Measurements from ENCODE around the gene ZNF417.

- TF ChIP-seq RAD21 (IDR thresholded peaks at IDR 0.05; ENCODE audit: low read length) (no peak), POLR2A (IDR thresholded peaks at IDR 0.05; ENCODE audit: low read depth, low read length) (no peak)
These were observed 29.0 kb downstream of the ZNF417 start for GRCh38 chr19:57887195-57887941.

Measured in IMR-90 (cell line).